Stomach (tissue), 4 donors: ENCODE measurements around the gene CSRNP2.

Experiments used
- CTCF ChIP-seq, 7 experiments: fragments of 450-650 bp in 4 of 7; fragments of 200-600 bp in 3 of 7; sonication (generic) in 3 of 7; IDR thresholded peaks; one replicate each; pipeline ENCODE4 v1.5.1; 2016 to 2019; ENCODE audit warnings: antibody characterized with exemption in 7 of 7, control low read depth in 2 of 7, mild to moderate bottlenecking in 1 of 7
- POLR2A ChIP-seq, 4 donors: fragments of 450-650 bp; IDR thresholded peaks; one replicate each; pipeline ENCODE4 v1.6.1; 2016; ENCODE audit warnings: antibody characterized with exemption in 4 of 4, control low read depth in 2 of 4, mild to moderate bottlenecking in 1 of 4, moderate library complexity in 1 of 4
- POLR2AphosphoS5 ChIP-seq, 3 donors: sonication (generic); formaldehyde crosslinking; IDR thresholded peaks; one replicate each; pipeline ENCODE4 v1.6.1; 2016; ENCODE audit warnings: antibody characterized with exemption in 3 of 3

GRCh38 chr12:51126297-51126696 is 42.9 kb upstream of the CSRNP2 start:
- TF ChIP-seq CTCF (IDR thresholded peaks at IDR 0.05) = no peak
- TF ChIP-seq POLR2AphosphoS5 (IDR thresholded peaks at IDR 0.05) = no peak
- TF ChIP-seq POLR2A (IDR thresholded peaks at IDR 0.05) = no peak
